ENCODE data around the gene TMPRSS6. TPM values are rescaled to one million over a fixed set of nuclear protein-coding genes. Genes with fewer than 3 reads are reported as not detected.

Gene TMPRSS6
- total RNA-seq (2014; rRNA removed) = not detected in 2 replicates
- polyA plus RNA-seq (2012) = not detected

GRCh38 chr22:37109242-37109917 is at the start of gene TMPRSS6:
Gene TMPRSS6 (minus strand): TSS chr22:37109713. CDS start chr22:37103417, 6,296 bp downstream.
- no peak for DNase-seq (ENCODE audit: low read depth)

- DNase-seq (ENCODE audit: low read depth) = no peak
Observed at GRCh38 chr22:37158963-37159290, 49.4 kb upstream of the TMPRSS6 start.

- no peak for DNase-seq (ENCODE audit: low read depth)
Observed at GRCh38 chr22:37157516-37158285, 48.2 kb upstream of the TMPRSS6 start.

- no peak for DNase-seq (ENCODE audit: low read depth)
Observed at GRCh38 chr22:37156686-37157435, 47.3 kb upstream of the TMPRSS6 start.

- DNase-seq (ENCODE audit: low read depth) = no peak
Observed at GRCh38 chr22:37155971-37156370, 46.5 kb upstream of the TMPRSS6 start.

- no peak for DNase-seq (ENCODE audit: low read depth)
Observed at GRCh38 chr22:37154925-37155712, 45.6 kb upstream of the TMPRSS6 start.

- no peak for DNase-seq (ENCODE audit: low read depth)
Observed at GRCh38 chr22:37153901-37154300, 44.4 kb upstream of the TMPRSS6 start.

GRCh38 chr22:37151401-37151800 is 41.9 kb upstream of the TMPRSS6 start:
- no peak for DNase-seq (ENCODE audit: low read depth)

DNA sequence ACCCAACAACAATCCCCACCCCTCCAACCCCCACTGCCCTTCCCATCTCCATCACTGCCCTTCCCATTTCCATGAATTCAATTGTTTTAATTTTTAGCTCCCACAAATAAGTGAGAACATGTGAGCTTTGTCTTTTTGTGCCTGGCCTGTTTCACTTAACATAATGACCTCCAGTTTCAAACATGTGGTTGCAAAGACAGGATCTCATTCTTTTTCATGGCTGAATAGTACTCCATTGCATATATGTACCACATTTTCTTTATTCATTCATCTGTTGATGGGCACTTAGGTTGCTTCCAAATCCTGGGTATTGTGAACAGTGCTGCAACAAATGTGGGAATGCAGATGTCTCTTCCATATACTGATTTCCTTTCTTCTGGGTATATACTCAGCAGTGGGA is 41.2 kb upstream of the TMPRSS6 start:
- no peak for DNase-seq (ENCODE audit: low read depth)

- no peak for DNase-seq (ENCODE audit: low read depth)
Observed at GRCh38 chr22:37148742-37149665, 39.5 kb upstream of the TMPRSS6 start.

DNA sequence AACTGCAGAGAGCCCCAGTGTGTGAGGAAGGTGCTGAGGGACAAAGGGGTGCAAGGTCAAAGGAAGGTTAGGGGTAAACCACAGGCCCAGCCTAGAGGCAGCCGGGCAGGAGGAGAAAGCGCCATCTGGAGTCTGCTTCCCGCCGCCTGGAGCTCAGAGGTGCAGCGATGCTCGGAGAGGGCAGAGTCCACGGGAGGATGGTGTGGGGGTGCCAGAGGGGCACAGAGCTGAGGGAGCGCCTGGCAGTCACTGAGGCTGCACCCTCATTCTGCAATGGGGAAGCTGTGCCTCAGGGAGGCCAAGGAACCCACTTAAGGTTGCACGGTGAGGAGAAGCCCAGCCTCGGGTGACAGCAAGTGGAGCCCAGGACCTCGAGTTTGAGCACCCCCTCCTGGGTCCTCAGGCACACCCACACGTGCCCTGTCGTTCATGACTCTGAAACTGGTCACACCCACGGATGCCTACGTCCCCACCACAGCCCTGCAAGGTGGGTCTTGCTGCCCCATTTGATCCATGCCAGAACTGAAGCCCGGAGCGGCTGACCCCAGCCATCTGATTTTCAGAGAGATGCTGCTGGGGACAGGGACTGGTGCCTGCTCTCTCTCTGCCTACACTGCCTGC is 38.6 kb upstream of the TMPRSS6 start:
- no peak for DNase-seq (ENCODE audit: low read depth)

- DNase-seq (ENCODE audit: low read depth) = no peak
Observed at GRCh38 chr22:37147186-37147990, 37.9 kb upstream of the TMPRSS6 start.

DNA sequence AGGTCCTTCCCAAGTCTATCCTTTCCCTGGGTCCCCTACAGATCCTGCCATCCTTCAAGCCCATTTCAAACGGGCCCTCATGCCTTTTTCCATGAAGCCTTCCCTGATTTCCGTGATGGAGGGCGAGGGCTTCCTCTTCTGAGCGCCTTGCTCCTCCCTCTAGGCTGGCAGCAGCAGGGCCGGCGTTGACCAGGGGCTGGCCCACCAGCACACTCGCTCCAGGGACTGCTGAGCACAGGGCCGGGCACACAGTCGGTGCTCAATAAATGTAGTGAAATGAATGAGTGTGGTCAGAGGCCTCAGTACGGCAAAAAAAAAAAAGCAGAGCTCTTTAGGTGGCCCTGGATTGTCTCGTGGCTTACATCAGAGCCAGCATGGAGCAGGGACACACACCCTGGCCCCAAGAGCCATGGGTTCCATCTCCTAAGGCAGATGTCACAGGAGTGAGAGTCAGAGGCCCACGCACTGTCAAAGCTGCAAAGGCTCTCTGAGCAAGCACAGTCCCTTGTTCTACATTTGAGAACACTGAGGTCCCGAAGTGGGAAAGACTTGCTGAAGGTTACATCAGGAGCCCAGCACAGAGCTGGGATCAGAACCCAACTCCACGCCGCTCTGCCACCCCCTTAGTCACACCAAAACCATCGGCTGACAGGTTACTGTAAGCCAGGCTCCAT is 37.1 kb upstream of the TMPRSS6 start:
- DNase-seq (ENCODE audit: low read depth) = no peak

DNA sequence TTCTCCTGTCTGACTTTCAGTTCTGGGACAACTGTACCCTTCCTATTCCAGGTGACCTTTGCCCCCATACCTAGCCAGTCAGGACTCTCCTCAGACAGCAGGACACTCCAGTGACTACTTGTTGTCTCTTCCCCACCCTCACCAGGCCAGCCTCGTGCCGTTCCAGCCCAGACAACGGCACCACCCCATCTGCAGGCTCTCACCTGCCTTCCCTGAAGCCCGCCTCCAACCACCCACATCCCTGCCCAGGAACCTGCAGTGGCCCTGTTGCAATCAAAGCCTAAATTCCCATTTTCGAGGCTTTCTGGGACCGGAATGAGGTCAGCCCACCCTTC is 36.5 kb upstream of the TMPRSS6 start:
- no peak for DNase-seq (ENCODE audit: low read depth)

DNA sequence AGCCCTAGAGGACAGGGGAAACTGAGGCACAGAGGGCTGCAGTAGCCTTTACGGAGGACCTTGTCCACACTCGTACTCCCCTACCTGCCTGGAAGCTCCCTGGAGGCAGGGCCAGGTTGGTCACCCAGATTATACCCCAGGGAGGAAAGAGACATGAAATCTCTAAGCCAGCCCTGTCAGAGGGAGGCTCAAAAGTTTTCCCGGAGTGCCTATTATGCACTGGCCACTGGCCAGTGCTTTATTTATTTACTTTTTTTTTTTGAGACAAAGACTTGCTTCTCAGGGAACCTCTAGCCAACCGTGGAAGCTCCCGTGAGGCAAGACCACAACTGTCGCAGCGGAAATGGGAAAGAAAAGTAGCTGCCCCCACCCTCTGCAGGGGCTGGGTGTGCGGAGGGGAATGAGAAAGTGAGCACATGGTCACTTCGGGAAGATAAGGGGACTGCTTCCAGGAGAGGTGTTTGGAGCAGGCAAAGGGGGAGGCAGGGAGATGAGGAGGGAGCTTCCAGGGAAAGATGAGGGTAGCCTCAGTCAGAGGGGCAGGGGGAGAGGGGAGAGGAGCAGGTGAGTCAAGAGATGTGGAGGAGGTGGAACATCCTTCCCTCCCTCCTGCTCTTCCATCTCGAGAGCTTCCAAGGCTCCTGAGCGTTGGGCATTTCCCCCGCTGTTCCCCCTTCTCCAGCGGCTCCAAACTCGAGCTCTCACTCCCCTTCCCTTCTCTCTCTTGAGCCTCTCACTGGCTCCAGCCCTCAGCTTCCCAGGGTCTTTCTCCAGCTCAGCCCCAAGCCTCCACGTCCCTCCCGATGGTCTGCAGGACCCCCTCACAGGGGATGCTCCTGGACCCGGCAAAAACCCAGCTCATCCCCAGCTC is 35.9 kb upstream of the TMPRSS6 start:
- DNase-seq (ENCODE audit: low read depth) = no peak

- no peak for DNase-seq (ENCODE audit: low read depth)
Observed at GRCh38 chr22:37144180-37144554, 34.7 kb upstream of the TMPRSS6 start.

DNA sequence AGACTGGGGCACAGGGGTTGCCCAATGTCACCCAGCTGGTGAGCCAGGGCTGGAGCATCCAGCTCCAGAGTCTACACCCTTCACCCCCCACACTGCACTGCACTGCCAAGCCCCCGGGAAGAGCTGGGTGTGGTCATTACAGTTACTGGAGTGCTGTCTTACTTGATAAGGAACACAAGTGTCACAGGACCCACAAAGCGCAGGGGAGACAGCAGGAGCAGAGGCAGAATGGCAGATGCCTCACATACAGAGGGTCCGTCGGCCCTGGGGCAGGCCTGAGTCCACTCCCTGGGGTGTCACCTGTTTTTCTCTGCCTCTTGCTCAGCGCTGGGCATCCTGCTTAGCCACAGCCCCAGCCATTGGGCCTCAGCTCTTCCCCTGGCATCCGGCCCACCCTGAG is 32.5 kb upstream of the TMPRSS6 start:
- DNase-seq (ENCODE audit: low read depth) = no peak

GRCh38 chr22:37141476-37141875 is 32.0 kb upstream of the TMPRSS6 start:
- no peak for DNase-seq (ENCODE audit: low read depth)

Measured in LHCN-M2 (cell line).